GM12891 (cell line): ENCODE measurements around the gene PPM1E.

Experiments
- PAX5 ChIP-seq: IDR thresholded peaks from 2 replicates; pipeline ENCODE4 v1.6.1; 2011; ENCODE audit warnings: low read length, moderate library complexity, mild to moderate bottlenecking; ENCODE audit not compliant: insufficient read depth, severe bottlenecking
- POLR2A ChIP-seq: IDR thresholded peaks from 2 replicates; pipeline ENCODE4 v1.6.1; 2011; ENCODE audit warnings: low read depth, low read length, control low read depth
- POLR2AphosphoS5 ChIP-seq: IDR thresholded peaks from 2 replicates; pipeline ENCODE4 v1.6.1; 2011; ENCODE audit warnings: low read depth, low read length, control low read depth
- SPI1 ChIP-seq: IDR thresholded peaks from 2 replicates; pipeline ENCODE4 v1.6.1; 2011; ENCODE audit warnings: low read depth, low read length, control low read depth
- TAF1 ChIP-seq: IDR thresholded peaks from 2 replicates; pipeline ENCODE4 v1.6.1; 2011; ENCODE audit warnings: low read depth, low read length, control low read depth

DNA sequence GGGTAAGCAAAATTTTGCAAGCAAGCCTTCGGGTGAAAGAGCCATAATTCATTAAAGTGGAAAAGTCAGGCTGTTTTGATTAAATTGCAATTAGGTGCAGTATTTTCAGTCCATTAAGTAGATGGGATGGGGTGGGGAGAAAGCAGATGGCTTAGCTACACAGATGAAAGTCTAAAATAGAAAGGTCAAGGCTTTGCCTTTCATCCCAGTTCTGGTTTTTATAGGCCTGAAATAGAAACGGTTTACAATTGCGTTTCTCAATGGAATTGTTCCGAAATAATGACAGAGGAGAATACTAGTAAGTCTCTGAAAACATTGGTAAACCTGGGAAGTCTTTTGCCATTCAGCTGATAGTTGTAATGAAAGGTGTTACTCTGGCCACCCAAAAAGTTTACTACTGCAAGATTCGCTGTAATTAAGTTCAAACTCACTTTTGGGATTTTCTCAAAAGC lies 1.5 kb downstream of the PPM1E start:
- no peak for TF ChIP-seq POLR2AphosphoS5
- no peak for TF ChIP-seq POLR2A
- TF ChIP-seq SPI1, result no peak
- no peak for TF ChIP-seq PAX5
- no peak for TF ChIP-seq TAF1
